Calu3 (cell line): ENCODE results near the gene E2F4. TPM values are rescaled to one million over a fixed set of nuclear protein-coding genes. Genes with fewer than 3 reads are reported as not detected.

Experiments used
- BruUV-seq: library from RNA; stranded (reverse); fragments of 400-500 nt; replicated peaks from 2 replicates; lab custom pipeline; 2021; lab: Mats Ljungman, UMichigan
- CTCF ChIA-PET: fragments of 300-600 bp; sonication (Branson Sonifier 250); formaldehyde crosslinking; loops from one replicate; lab custom pipeline; 2022; ENCODE audit warnings: antibody characterized with exemption; lab: Charles Lee
- DNase-seq: peaks from one replicate; pipeline ENCODE4 v3.0.0; 2022
- H3K27ac Mint-ChIP-seq: one replicate; pipeline ENCODE4 v1.8.0; 2022; ENCODE audit warnings: mixed read lengths; ENCODE audit not compliant: unreplicated experiment
- H3K27me3 Mint-ChIP-seq: one replicate; pipeline ENCODE4 v1.8.0; 2022; ENCODE audit warnings: mixed read lengths; ENCODE audit not compliant: unreplicated experiment
- H3K36me3 Mint-ChIP-seq: one replicate; pipeline ENCODE4 v1.8.0; 2022; ENCODE audit warnings: mild to moderate bottlenecking, moderate library complexity, mixed read lengths; ENCODE audit not compliant: insufficient read depth, unreplicated experiment
- H3K4me1 Mint-ChIP-seq: one replicate; pipeline ENCODE4 v1.8.0; 2022; ENCODE audit warnings: mild to moderate bottlenecking, low read depth, mixed read lengths; ENCODE audit not compliant: unreplicated experiment
- H3K4me3 Mint-ChIP-seq: one replicate; pipeline ENCODE4 v1.8.0; 2022; ENCODE audit warnings: mild to moderate bottlenecking, low read depth, moderate library complexity, mixed read lengths; ENCODE audit not compliant: unreplicated experiment
- H3K9me3 Mint-ChIP-seq: one replicate; pipeline ENCODE4 v1.8.0; 2022; ENCODE audit warnings: low read depth, mixed read lengths; ENCODE audit not compliant: unreplicated experiment
- intact Hi-C: fragments of 100-400 bp; cut with micrococcal nuclease; formaldehyde crosslinking; loops from one replicate; pipeline ENCODE4 v1.10.0; 2022; ENCODE audit not compliant: unreplicated experiment
- total RNA-seq: library from RNA; stranded (reverse); gene quantifications from 2 replicates; pipeline ENCODE4 v1.2.3, GENCODE V29; 2022
- TF ChIP-seq, protein P1 (sequence below): fragments of 200-600 bp; IDR thresholded peaks from one replicate; pipeline ENCODE4 v1.8.0; 2022; ENCODE audit warnings: antibody characterized with exemption; ENCODE audit not compliant: unreplicated experiment

Gene E2F4
- total RNA-seq, 1 experiment from 2014 or later: 95.3 TPM

DNA sequence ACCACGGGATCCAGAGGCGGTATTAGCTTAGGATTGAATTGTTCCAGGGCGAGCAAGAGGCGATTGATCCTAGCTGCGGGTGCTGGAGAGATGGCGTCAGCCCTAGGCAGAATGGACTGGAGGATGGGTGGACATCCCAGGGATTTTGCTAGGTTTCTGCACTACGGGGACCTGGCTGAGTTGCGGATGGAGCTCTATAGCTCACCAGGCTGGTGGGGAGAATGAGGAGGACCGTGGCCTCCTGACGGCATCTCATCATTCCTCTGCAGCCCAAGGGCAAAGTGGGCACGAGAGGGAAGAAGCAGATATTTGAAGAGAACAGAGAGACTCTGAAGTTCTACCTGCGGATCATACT is 35.6 kb downstream of the E2F4 start:
- Mint-ChIP-seq H3K4me3 (peak overlapping the region; percentile 99), H3K4me1 (peaks cover 40% of the 10 kb centered on the region), H3K27ac (peak overlapping the region; percentile 99), H3K36me3 (peaks cover 62% of the 10 kb centered on the region), H3K27me3 (no peaks in the 10 kb centered on the region), H3K9me3 (no peaks in the 10 kb centered on the region)
- TF ChIP-seq, protein P1, sequence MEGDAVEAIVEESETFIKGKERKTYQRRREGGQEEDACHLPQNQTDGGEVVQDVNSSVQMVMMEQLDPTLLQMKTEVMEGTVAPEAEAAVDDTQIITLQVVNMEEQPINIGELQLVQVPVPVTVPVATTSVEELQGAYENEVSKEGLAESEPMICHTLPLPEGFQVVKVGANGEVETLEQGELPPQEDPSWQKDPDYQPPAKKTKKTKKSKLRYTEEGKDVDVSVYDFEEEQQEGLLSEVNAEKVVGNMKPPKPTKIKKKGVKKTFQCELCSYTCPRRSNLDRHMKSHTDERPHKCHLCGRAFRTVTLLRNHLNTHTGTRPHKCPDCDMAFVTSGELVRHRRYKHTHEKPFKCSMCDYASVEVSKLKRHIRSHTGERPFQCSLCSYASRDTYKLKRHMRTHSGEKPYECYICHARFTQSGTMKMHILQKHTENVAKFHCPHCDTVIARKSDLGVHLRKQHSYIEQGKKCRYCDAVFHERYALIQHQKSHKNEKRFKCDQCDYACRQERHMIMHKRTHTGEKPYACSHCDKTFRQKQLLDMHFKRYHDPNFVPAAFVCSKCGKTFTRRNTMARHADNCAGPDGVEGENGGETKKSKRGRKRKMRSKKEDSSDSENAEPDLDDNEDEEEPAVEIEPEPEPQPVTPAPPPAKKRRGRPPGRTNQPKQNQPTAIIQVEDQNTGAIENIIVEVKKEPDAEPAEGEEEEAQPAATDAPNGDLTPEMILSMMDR: no peak
- intact Hi-C loops: loop anchor here (2.0 kb wide), 1 partner anchor 19 kb away; the partner anchor contains the start of gene FHOD1
- BruUV-seq: no TSS peak
- no peak for DNase-seq
- CTCF ChIA-PET: interaction anchor here (0.5 to 2.5 kb wide), 6 partner anchors 9 to 293 kb away, joined by 3 to 9 read pairs (median 5); partner anchors contain the start of genes ELMO3 and FHOD1

DNA sequence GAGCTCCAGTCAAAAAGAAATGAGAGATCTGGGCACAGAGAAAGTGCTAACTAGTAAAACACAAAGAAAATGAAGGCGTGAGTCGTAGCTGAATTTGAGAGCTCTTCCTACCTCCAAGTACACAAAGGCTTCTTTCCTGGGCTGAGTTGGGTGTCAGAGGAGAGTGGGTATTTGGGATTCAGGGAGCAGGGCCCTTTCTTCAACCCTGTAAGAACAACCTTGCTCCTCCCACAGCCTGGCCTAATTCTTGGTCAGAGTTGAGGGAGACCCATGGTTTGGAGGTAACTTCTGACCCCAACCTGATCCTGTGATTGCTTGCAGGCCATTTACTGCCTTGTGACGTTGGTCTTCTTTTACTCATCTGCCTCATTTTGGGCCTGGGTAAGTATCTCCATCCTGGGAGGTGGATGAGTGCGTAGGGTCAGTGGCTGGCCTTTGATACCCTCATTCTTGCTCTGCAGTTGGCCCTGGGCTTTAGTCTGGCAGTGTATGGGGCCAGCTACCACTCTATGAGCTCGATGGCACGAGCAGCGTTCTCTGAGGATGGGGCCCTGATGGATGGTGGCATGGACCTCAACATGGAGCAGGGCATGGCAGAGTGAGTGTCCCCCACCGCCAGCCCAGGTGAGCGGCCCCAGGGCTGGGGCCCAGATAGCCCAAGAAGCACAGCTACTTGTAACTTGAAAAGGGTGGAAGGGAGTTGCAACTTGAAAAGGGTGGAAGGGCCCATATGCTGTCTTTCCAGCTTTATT is 36.3 kb downstream of the E2F4 start:
- Mint-ChIP-seq H3K36me3 (peaks cover 66% of the 10 kb centered on the region), H3K27me3 (no peaks in the 10 kb centered on the region), H3K4me1 (peaks cover 40% of the 10 kb centered on the region), H3K9me3 (no peaks in the 10 kb centered on the region), H3K27ac (peak overlapping the region; percentile 99), H3K4me3 (peak overlapping the region; percentile 99)
- CTCF ChIA-PET: interaction anchor here (1.7 to 2.5 kb wide), 3 partner anchors 8 to 18 kb away, joined by 4 to 9 read pairs (median 5); partner anchors contain the start of gene FHOD1
- no peak for DNase-seq
- no TSS peak for BruUV-seq
- TF ChIP-seq, protein P1: no peak
- intact Hi-C loops: no loop called here

DNA sequence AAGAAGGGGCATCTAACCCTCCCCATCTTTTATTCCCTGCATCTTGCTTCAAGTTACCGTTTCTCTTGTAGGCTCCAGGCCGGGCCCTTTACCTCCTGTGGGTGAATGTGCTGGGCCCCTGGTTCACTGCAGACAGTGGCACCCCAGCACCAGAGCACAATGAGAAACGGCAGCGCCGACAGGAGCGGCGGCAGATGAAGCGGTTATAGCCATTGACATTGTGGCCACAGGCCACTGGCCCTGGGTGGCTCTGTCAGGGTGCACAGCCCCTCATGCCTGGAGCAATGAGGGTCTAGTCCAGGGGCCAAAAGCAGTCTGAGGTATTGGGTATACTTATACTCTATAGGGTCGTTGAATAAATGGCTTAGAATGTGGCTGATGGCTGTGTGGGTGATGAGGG is 37.0 kb downstream of the E2F4 start:
- H3K4me3 Mint-ChIP-seq: peak overlapping the region; percentile 99
- no peak for DNase-seq
- no peaks in the 10 kb centered on the region for H3K27me3 Mint-ChIP-seq
- intact Hi-C loops: no loop called here
- BruUV-seq: no TSS peak
- peaks cover 72% of the 10 kb centered on the region for H3K36me3 Mint-ChIP-seq
- no peaks in the 10 kb centered on the region for H3K9me3 Mint-ChIP-seq
- peaks cover 40% of the 10 kb centered on the region for H3K4me1 Mint-ChIP-seq
- TF ChIP-seq, protein P1: no peak
- H3K27ac Mint-ChIP-seq: no peak overlapping the region
- CTCF ChIA-PET: interaction anchor here (2.5 kb wide), 1 partner anchor 15 kb away, joined by 5 read pairs; no protein-coding TSS in a partner anchor

DNA sequence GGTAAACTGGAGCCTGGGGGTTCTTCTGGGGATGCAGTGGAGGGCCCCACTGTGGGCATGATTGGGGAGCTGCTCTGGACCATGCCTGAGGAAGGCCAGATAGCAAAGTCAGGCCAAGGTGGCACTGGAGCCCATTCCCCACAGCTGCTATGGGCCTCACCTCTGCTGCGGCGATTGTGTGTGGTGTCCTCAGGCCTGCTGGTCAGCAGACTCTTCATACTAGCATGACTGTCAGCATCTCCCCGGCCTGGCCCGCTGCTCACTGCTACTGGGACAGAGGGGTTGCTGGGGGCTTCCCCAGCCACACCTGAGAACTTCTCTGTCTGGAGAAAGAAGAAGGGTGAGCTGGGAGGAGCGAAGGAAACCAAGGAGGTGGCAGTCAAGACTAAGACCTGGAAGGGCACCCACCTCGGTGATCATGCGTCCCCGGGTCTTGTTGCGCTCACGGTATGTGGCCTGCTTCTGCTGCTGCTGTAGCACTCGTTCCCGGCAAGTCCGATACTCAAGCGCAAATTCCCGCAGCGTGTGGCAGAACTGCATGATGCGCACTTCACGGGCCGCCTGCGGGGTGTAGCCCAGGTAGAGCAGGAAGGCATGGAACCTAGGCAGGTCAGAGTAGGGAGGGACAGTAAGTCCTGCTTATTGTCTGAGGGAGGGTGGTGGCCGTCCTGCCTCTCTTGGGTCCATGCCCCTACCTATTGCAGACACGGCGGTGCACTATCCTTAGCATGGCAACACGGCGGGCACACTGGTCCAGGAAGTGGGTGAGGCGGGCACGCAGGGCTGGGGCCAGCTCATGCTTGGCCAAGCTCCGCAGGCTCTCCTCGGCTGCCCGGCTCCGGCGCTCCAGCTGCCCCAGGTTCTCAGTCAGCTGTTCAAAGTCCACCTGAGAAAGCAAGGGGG is 38.2 kb downstream of the E2F4 start:
- H3K27me3 Mint-ChIP-seq: no peaks in the 10 kb centered on the region
- H3K36me3 Mint-ChIP-seq: peaks cover 84% of the 10 kb centered on the region
- intact Hi-C loops: no loop called here
- peak overlapping the region; percentile 21 for H3K27ac Mint-ChIP-seq
- no peak for DNase-seq
- H3K9me3 Mint-ChIP-seq: no peaks in the 10 kb centered on the region
- CTCF ChIA-PET: no interaction called here
- H3K4me3 Mint-ChIP-seq: no peak overlapping the region
- H3K4me1 Mint-ChIP-seq: peaks cover 40% of the 10 kb centered on the region
- TF ChIP-seq, protein P1: no peak
- BruUV-seq: no TSS peak
